K562 (cell line): ENCODE data around the gene PIK3CA.

ENCODE experiments used
- CBFA2T2 ChIP-seq: fragments of 450-650 bp; conservative IDR thresholded peaks from 2 replicates; pipeline ENCODE4 v1.6.1; 2017; ENCODE audit warnings: mild to moderate bottlenecking
- FOXJ3 ChIP-seq: sonication (generic); formaldehyde crosslinking; IDR thresholded peaks from 2 replicates; pipeline ENCODE4 v1.4.0; 2020; ENCODE audit warnings: mild to moderate bottlenecking, missing genetic modification reagents
- JUN ChIP-seq, 2 experiments: sonication (generic) in 1 of 2; formaldehyde crosslinking in 1 of 2; IDR thresholded peaks; 2 replicates each; pipeline versions ENCODE4 v1.6.1 to v1.8.0; 2012 to 2022; ENCODE audit warnings: borderline replicate concordance in 2 of 2, mild to moderate bottlenecking in 2 of 2, improper control_type of control experiment in 1 of 2, low read depth in 1 of 2, low read length in 1 of 2, missing genetic modification reagents in 1 of 2
- PML ChIP-seq: IDR thresholded peaks from 2 replicates; pipeline ENCODE4 v1.6.1; 2012; ENCODE audit warnings: low read length, inconsistent platforms
- SMARCB1 ChIP-seq: IDR thresholded peaks from 2 replicates; pipeline ENCODE4 v1.6.1; 2011; ENCODE audit warnings: improper control_type of control experiment, low read depth; ENCODE audit not compliant: insufficient read length

- TF ChIP-seq SMARCB1 (no peak), PML (no peak), JUN (IDR thresholded peaks at IDR 0.05; ENCODE audit: borderline replicate concordance, low read depth, low read length) (no peak), JUN (CRISPR knock-in tag; IDR thresholded peaks at IDR 0.05; ENCODE audit: borderline replicate concordance) (no peak), CBFA2T2 (no peak), FOXJ3 (CRISPR knock-in tag) (no peak)
These were observed 40.5 kb upstream of the PIK3CA start for GRCh38 chr3:179107617-179108016.
